GM12801 (cell line): ENCODE data around the gene GARIN5A.

Experiments used
- CTCF ChIP-seq: IDR thresholded peaks from one replicate; pipeline ENCODE4 v1.5.1; 2011; ENCODE audit warnings: control low read depth; ENCODE audit not compliant: insufficient read length; ENCODE audit errors: extremely low read depth

The GARIN5A gene

GRCh38 chr19:50420808-50421207 is 55.8 kb downstream of the GARIN5A start:
- no peak for TF ChIP-seq CTCF

GRCh38 chr19:50420127-50420526 is 56.5 kb downstream of the GARIN5A start:
- no peak for TF ChIP-seq CTCF

GRCh38 chr19:50419580-50420035 is 57.0 kb downstream of the GARIN5A start:
- TF ChIP-seq CTCF: no peak

GRCh38 chr19:50419022-50419579 is 57.5 kb downstream of the GARIN5A start:
- TF ChIP-seq CTCF: no peak

GRCh38 chr19:50418176-50419021 is 58.2 kb downstream of the GARIN5A start, which contains the start of gene SPIB:
Gene SPIB (plus strand): TSS chr19:50418938. CDS start chr19:50418963, 25 bp downstream.
- TF ChIP-seq CTCF: no peak

- TF ChIP-seq CTCF: no peak
Measured at GRCh38 chr19:50417111-50418081, 59.3 kb downstream of the GARIN5A start.
